NCI-H2227 (cell line): ENCODE measurements around the gene ATP6V1F.

Experiments
- DNase-seq: peaks from one replicate; lab custom pipeline; 2025; ENCODE audit not compliant: unreplicated experiment; lab: John Stamatoyannopoulos, UW

The ATP6V1F gene

GRCh38 chr7:128835231-128835751, 27.4 kb upstream of the ATP6V1F start:
- no peak for DNase-seq

- no peak for DNase-seq
These were observed 26.6 kb upstream of the ATP6V1F start for GRCh38 chr7:128835790-128836641.

- DNase-seq: no peak
These were observed 25.8 kb upstream of the ATP6V1F start for GRCh38 chr7:128836729-128837348.

- no peak for DNase-seq
These were observed 25.1 kb upstream of the ATP6V1F start for GRCh38 chr7:128837521-128837921.

GRCh38 chr7:128838109-128838779, 24.4 kb upstream of the ATP6V1F start:
- DNase-seq: no peak

GRCh38 chr7:128838981-128839731, 23.5 kb upstream of the ATP6V1F start:
- DNase-seq: no peak

GRCh38 chr7:128839751-128840177, 22.9 kb upstream of the ATP6V1F start:
- DNase-seq: no peak

- no peak for DNase-seq
These were observed 22.1 kb upstream of the ATP6V1F start for GRCh38 chr7:128840326-128841170.

- no peak for DNase-seq
These were observed 21.4 kb upstream of the ATP6V1F start for GRCh38 chr7:128841171-128841690.

GRCh38 chr7:128841921-128842673, 20.6 kb upstream of the ATP6V1F start:
- DNase-seq: no peak

GRCh38 chr7:128842674-128843641, 19.7 kb upstream of the ATP6V1F start:
- no peak for DNase-seq

GRCh38 chr7:128843938-128844621, 18.6 kb upstream of the ATP6V1F start:
- DNase-seq: no peak

- no peak for DNase-seq
These were observed 17.8 kb upstream of the ATP6V1F start for GRCh38 chr7:128844777-128845311.

GRCh38 chr7:128845475-128845874, 17.2 kb upstream of the ATP6V1F start:
- DNase-seq: no peak

- no peak for DNase-seq
These were observed 16.7 kb upstream of the ATP6V1F start for GRCh38 chr7:128845987-128846386.

- no peak for DNase-seq
These were observed 15.7 kb upstream of the ATP6V1F start for GRCh38 chr7:128846781-128847444.
